Measurements from ENCODE around the gene VAV3.

DNA sequence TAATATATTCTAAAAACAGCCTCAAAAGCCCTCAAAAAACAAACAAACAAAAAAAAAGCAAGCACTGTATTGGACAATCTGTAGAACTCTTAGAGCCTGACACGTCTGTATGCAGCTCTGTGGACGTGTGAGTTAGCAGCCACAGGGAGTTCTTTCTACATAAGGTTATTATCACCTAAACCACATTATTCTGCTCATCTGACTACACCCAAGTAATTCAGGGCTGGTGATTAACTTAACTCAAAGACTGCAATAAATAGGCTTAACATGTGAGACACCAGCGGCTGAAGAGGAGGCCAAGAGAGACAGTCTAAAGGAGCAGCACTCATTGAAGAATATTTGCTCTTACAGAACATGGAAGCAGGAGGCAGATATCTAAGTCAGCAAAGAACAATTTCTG, 316.0 kb downstream of the VAV3 start:
- TF ChIP-seq, protein P1, sequence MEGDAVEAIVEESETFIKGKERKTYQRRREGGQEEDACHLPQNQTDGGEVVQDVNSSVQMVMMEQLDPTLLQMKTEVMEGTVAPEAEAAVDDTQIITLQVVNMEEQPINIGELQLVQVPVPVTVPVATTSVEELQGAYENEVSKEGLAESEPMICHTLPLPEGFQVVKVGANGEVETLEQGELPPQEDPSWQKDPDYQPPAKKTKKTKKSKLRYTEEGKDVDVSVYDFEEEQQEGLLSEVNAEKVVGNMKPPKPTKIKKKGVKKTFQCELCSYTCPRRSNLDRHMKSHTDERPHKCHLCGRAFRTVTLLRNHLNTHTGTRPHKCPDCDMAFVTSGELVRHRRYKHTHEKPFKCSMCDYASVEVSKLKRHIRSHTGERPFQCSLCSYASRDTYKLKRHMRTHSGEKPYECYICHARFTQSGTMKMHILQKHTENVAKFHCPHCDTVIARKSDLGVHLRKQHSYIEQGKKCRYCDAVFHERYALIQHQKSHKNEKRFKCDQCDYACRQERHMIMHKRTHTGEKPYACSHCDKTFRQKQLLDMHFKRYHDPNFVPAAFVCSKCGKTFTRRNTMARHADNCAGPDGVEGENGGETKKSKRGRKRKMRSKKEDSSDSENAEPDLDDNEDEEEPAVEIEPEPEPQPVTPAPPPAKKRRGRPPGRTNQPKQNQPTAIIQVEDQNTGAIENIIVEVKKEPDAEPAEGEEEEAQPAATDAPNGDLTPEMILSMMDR (IDR thresholded peaks at IDR 0.05) = no peak
- TF ChIP-seq POLR2A (IDR thresholded peaks at IDR 0.05) (no peak), POLR2AphosphoS5 (IDR thresholded peaks at IDR 0.05) (no peak), EP300 (IDR thresholded peaks at IDR 0.05) (no peak)
